WI38 (cell line): ENCODE results near the gene LDHD.
"Not testable (repeated sequence)": the region's sequence is repeated elsewhere in the genome, so short reads cannot be mapped to it uniquely, and the experiment has no call there.

Experiments used
- H3K4me3 ChIP-seq: 2 replicates; pipeline ENCODE4 v1.5.1; 2011; ENCODE audit warnings: low read depth, mild to moderate bottlenecking, control low read depth, low read length
- CTCF ChIP-seq: IDR thresholded peaks from 2 replicates; pipeline ENCODE4 v1.5.1; 2012; ENCODE audit warnings: low read depth, mild to moderate bottlenecking, control low read depth, low read length

The LDHD gene

GRCh38 chr16:75097941-75098901 is 18.4 kb downstream of the LDHD start:
- no peak overlapping the region for H3K4me3 ChIP-seq
- TF ChIP-seq CTCF = no peak

DNA sequence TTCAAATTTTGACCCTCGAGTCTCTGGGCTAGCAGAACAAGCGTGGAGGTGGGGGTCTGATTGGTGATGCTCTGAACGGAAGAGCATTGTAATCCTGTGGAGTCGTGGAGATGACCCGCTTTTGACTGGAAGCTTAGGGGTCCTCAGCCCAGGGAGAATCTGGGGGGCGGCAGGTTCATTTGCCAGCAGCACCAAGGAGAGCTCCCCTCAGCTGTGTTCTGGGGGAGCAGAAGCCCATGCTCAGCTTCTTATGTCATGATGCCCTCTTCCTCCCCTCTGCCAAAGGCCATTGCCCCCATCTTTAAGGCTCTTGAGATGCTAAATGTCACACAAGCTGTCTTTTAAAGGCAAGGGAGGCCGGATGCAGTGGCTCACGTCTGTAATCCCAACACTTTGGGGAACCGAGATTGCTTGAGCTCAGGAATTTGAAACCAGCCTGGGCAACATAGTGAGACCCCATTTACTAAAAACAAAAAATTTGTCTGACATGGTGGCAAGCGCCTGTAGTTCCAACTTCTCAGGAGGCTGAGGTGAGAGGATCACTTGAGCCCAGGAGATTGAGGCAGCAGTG is 19.3 kb downstream of the LDHD start:
- TF ChIP-seq CTCF = no peak
- H3K4me3 ChIP-seq = no peak overlapping the region

DNA sequence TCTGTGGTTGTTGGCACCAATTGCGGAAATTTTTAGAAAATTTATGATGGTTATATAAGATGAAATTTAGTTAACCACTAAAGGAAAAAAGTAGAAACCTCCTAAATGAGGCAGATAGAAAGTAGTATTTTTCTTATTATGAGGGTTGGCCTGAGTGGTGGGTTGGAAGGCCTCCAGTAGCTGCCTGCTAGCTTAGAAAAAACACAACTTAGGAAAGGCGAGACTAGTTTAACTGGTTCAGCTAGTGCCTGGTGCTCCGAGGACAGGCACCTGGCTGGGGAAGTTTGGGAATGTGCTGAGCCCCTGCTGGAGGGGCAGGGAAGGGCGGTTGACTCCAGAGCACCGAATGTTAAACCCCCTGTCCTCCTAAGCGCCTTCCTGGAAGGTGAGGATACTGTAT is 19.9 kb downstream of the LDHD start:
- H3K4me3 ChIP-seq = no peak overlapping the region
- peak; percentile 38; the same call in 1 of the 2 replicates for TF ChIP-seq CTCF

- TF ChIP-seq CTCF = no peak
- H3K4me3 ChIP-seq = no peak overlapping the region
These were observed 21.4 kb downstream of the LDHD start for GRCh38 chr16:75095204-75095621.

GRCh38 chr16:75093598-75094540 is 22.7 kb downstream of the LDHD start:
- no peak overlapping the region for H3K4me3 ChIP-seq
- no peak for TF ChIP-seq CTCF

DNA sequence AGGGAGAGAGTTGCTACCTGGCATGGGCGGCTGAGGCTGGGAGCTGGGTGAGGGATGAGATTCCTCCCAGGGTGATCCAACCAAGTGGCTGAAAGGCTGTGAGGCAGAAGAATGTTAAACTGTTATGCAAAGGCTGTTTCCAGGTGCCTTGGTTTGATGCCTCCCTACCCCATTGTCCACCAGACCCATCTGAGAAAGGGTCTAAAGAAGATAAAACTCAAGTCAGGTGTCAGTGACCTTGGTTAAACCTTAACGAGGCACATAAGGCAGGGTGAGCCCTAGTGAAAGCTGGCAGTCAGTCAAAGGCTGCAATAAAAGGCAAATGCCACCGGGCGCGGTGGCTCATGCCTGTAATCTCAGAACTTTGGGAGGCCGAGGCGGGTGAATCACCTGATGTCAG is 23.8 kb downstream of the LDHD start:
- no peak for TF ChIP-seq CTCF
- no peak overlapping the region for H3K4me3 ChIP-seq

DNA sequence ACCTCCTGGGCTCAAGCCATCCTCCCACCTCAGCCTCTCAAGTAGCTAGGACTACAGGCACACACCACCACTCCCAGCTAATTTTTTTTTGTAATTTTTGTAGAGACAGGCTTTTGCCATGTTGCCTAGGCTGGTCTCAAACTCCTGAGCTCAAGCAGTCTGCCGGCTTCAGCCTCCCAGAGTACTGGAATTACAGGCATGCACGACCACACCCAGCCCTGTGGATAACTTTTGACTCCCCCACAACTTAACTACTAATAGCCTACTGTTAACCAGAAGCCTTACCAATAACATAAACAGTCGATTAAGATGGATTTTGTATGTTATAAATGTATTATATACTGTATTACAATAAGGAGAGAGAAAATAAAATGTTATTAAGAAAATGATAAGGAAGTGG is 25.0 kb downstream of the LDHD start:
- not testable (repeated sequence) for H3K4me3 ChIP-seq

GRCh38 chr16:75090899-75091298 is 25.7 kb downstream of the LDHD start:
- H3K4me3 ChIP-seq = not testable (repeated sequence)
